Heart left ventricle (tissue), 16 donors: ENCODE data around the gene TOP1. TPM values are rescaled to one million over a fixed set of nuclear protein-coding genes. Genes with fewer than 3 reads are reported as not detected.

Source experiments
- ATAC-seq, 4 donors: fragments of 200-7000 bp; cut with Tn5 transposase; one replicate each; pipeline ENCODE4 v1.9.1; 2020 to 2022; ENCODE audit warnings: moderate library complexity in 4 of 4, mild to moderate bottlenecking in 3 of 4, moderate number of reproducible peaks in 1 of 4
- DNase-seq, 5 donors: peaks; one replicate each; pipeline ENCODE4 v3.0.0-alpha.2; 2020
- H3K27ac ChIP-seq, 12 donors: fragments of 200-600 bp; sonication (generic) in 4 of 12; one replicate each; pipeline versions ENCODE4 v1.5.0 to v1.8.0; 2016 to 2022; ENCODE audit warnings: mild to moderate bottlenecking in 2 of 12
- H3K27me3 ChIP-seq, 9 donors: fragments of 200-600 bp; sonication (generic) in 2 of 9; one replicate each; pipeline versions ENCODE4 v1.5.1 to v1.8.0; 2016 to 2022; ENCODE audit warnings: mild to moderate bottlenecking in 3 of 9
- H3K36me3 ChIP-seq, 9 donors: fragments of 200-600 bp; sonication (generic) in 2 of 9; one replicate each; pipeline versions ENCODE4 v1.5.0 to v1.8.0; 2018 to 2022; ENCODE audit warnings: mild to moderate bottlenecking in 2 of 9
- H3K4me1 ChIP-seq, 12 donors: fragments of 200-600 bp; sonication (generic) in 4 of 12; one replicate each; pipeline versions ENCODE4 v1.5.0 to v1.8.0; 2016 to 2022; ENCODE audit warnings: mild to moderate bottlenecking in 3 of 12
- H3K4me3 ChIP-seq, 12 donors: fragments of 200-600 bp; sonication (generic) in 4 of 12; one replicate each; pipeline versions ENCODE4 v1.5.0 to v1.8.0; 2017 to 2022; ENCODE audit warnings: mild to moderate bottlenecking in 9 of 12, moderate library complexity in 4 of 12
- H3K9me3 ChIP-seq, 12 donors: fragments of 200-600 bp; sonication (generic) in 4 of 12; one replicate each; pipeline versions ENCODE4 v1.5.0 to v1.8.0; 2016 to 2022; ENCODE audit warnings: mild to moderate bottlenecking in 1 of 12
- CTCF ChIP-seq, 12 donors: fragments of 200-600 bp; sonication (generic) in 4 of 12; IDR thresholded peaks; one replicate each; pipeline versions ENCODE4 v1.5.0 to v1.8.0; 2018 to 2022; ENCODE audit warnings: antibody characterized with exemption in 12 of 12, mild to moderate bottlenecking in 5 of 12
- POLR2A ChIP-seq, 2 donors: fragments of 450-650 bp; IDR thresholded peaks; one replicate each; pipeline ENCODE4 v1.6.1; 2017; ENCODE audit warnings: antibody characterized with exemption in 2 of 2, mild to moderate bottlenecking in 2 of 2, moderate library complexity in 2 of 2
- WGBS, 4 donors: extraction: QIAGEN DNeasy Blood & Tissue Kit in 2 of 4; methylation state at CpG; one replicate each; pipeline versions ENCODE4 v1.1.5 to v1.1.7; 2013 to 2018; 5-methylcytosine and 5-hydroxymethylcytosine counted together
- intact Hi-C, 10 donors: fragments of 100-400 bp; cut with DNase I; formaldehyde crosslinking; loops; one replicate each; pipeline versions ENCODE4 v1.11.1 to v1.14.2; 2022
- microRNA-seq, 4 donors: library from miRNA; unstranded; fragments of <30 nt; microRNA quantifications; one replicate each; pipeline versions ENCODE4 to v1.2.0, GENCODE V29; 2017 to 2020
- polyA plus RNA-seq, 2 donors: library from polyadenylated mRNA; stranded (reverse); fragments of 200-250 nt; gene quantifications; one replicate each; pipeline ENCODE4 v1.2.3, GENCODE V29; 2013
- total RNA-seq, 9 donors: library from RNA; depleted of rRNA in 2 of 9; stranded (reverse); fragments of >200 nt in 2 of 9; fragmentation: NEBNext Ultra II Directional in 3 of 9; extraction: Animal tissue kit (Norgen Biotek cat#: 25700) in 3 of 9; gene quantifications; one replicate each; pipeline versions ENCODE4 v1.1.0 to v1.2.4, GENCODE V29; 2016 to 2023
- donor health status: ischemic (EF 13 %, LVEDD 7.1; RV severe dilation, severe dysfunction).
- donor health status: healthy with polysubstance abuse.
- donor health status: DM: no; HTN: yes; CAD: no.
- donor health status: DM: no; HTN: no; CAD: no.
- donor health status: ischemic (EF 25% LVEDD 6.9; RV normal size, moderate dysfunction).
- donor health status: ischemic (EF 25% LVEDD 5.7; RV mildly dilated, moderate dysfunction).
- donor health status: healthy.
- donor health status: DM: yes; HTN: yes; CAD: no.
- donor health status: ischemic (EF 35%, LVEDD 5.7; RV mildly dilated, moderate dysfunction).
- donor health status: nonischemic (EF 11% LVEDD 7.7; RV severe dilation, severe dysfunction).
- donor health status: DM: yes; HTN: yes; CAD: no.
- donor health status: PGD.
- donor health status: ischemic (EF 29% LVEDD 5.4; RV normal size, mild dysfunction).
- donor health status: nonischemic (EF 23%, LVEDD 6.1; RV moderate dilation, normal function).

The TOP1 gene
- total and polyA plus RNA-seq, 11 donors = 11.6 to 32.3 (median 21.4) TPM

GRCh38 chr20:41173161-41173721 lies 144.6 kb downstream of the TOP1 start:
- DNase-seq (peak; percentile 85 to 92 (median 87)), ATAC-seq (peak; percentile 66 to 83 (median 80))
- Histone ChIP-seq H3K9me3 (no peaks in the 10 kb centered on the region), H3K36me3 (peaks cover 0 to 92% (median 76%) of the 10 kb centered on the region in 9 donors), H3K27ac (peak overlapping the region; percentile 68 to 93 (median 84)), H3K4me1 (peaks cover 14 to 71% (median 54%) of the 10 kb centered on the region in 12 donors), H3K4me3 (no peak overlapping the region), H3K27me3 (no peaks in the 10 kb centered on the region)
- no peak for TF ChIP-seq POLR2A (IDR thresholded peaks at IDR 0.05)
- peak; percentile 96 to 99 (median 98) for TF ChIP-seq CTCF (IDR thresholded peaks at IDR 0.05)
- intact Hi-C loops = loop anchor here (1.0 to 10.0 kb wide), 16 partner anchors 36 to 242 kb away; partner anchors contain the start of genes LPIN3 (in 7 of the 10), PLCG1 (in 3 of the 10) and ZHX3 (in 3 of the 10)
- 5 to 14% (median 9%) methylated on average over 9 of the region's 9 CpGs for WGBS, 4 donors

- TF ChIP-seq POLR2A (IDR thresholded peaks at IDR 0.05) (no peak), CTCF (IDR thresholded peaks at IDR 0.05) (no peak)
- Histone ChIP-seq H3K4me3 (no peak overlapping the region), H3K4me1 (peaks cover 14 to 77% (median 60%) of the 10 kb centered on the region in 12 donors), H3K27ac (peak overlapping the region; percentile 54 to 93 (median 82)), H3K9me3 (no peaks in the 10 kb centered on the region), H3K36me3 (peaks cover 0 to 85% (median 69%) of the 10 kb centered on the region in 9 donors), H3K27me3 (no peaks in the 10 kb centered on the region)
- 67 to 91% (median 88%) methylated on average over 1 to 13 of the region's 13 CpGs for WGBS, 4 donors
- intact Hi-C loops = loop anchor here (1.0 to 10.0 kb wide), 19 partner anchors 37 to 241 kb away; partner anchors contain the start of genes LPIN3 (in 7 of the 10), PLCG1 (in 3 of the 10) and ZHX3 (in 3 of the 10)
- ATAC-seq (no peak), DNase-seq (peak in 2 of 5 donors; percentile 15 to 48)
Observed at GRCh38 chr20:41173791-41174341, 145.2 kb downstream of the TOP1 start.

Small RNA genes lying within 50 kb of the gene (microRNA-seq; reads per million reads assigned to microRNA genes)
- gene MIR6871 = 0 to 0.38 (median 0.10) reads per million in 4 donors

Other genes with a start within 250 kb of the TOP1 start
- 10 to 100 TPM; 32.5 to 72.2 (median 55.9) TPM for gene PLCG1, start 108.7 kb downstream of the TOP1 start, total RNA-seq
- gene PLCG1, start 108.7 kb downstream of the TOP1 start, polyA plus RNA-seq = 10 to 100 TPM; 37.9 to 44.9 TPM